ENCODE measurements around the gene USB1. TPM values are rescaled to one million over a fixed set of nuclear protein-coding genes. Genes with fewer than 3 reads are reported as not detected.

Gene USB1
- total RNA-seq, 1 experiment from 2014 or later: 91.2 TPM

DNA sequence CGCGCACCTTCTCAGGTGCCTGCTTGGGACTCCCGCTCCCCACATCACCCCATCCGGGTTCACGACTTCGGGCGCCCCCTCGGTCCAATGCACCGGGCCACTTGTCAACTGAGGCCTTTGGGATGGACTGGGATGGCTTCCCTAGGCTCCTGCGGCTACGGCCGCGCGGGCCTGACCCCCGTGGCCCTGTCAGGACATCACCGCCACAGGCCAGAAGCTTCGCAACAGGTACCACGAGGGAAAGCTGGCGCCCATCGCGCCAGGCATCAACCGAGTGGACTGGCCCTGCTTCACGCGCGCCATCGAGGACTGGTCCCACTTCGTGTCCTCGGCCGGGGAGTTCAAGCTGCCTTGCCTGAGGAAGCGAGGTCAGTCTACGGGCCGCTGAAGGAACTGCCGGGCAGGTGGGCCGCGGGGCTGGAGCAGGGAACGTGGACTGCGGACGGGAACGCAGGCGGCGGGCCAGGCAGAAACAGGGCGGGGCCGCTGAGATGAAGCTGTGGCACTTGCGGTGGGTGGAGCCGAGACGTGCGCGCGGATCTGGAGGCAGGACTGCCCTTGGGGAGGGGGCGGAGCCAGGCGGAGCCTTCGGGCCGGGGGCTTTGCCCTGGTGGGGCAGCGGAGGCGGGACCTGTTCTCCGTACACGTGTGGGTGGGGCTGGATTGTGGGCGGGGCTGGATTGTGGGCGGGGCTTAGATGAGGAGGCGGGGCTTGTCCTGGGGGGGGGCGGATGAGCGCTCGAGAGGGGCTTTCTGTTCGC is 16.6 kb upstream of the USB1 start:
- H3K27me3 Mint-ChIP-seq (ENCODE audit: insufficient read depth, unreplicated experiment): no peaks in the 10 kb centered on the region
- no peaks in the 10 kb centered on the region for H3K36me3 ChIP-seq (ENCODE audit: control insufficient read depth, insufficient read depth, low read length)
- peak in 1 of 2 experiments; percentile 42 for DNase-seq
- TF ChIP-seq, protein P1, sequence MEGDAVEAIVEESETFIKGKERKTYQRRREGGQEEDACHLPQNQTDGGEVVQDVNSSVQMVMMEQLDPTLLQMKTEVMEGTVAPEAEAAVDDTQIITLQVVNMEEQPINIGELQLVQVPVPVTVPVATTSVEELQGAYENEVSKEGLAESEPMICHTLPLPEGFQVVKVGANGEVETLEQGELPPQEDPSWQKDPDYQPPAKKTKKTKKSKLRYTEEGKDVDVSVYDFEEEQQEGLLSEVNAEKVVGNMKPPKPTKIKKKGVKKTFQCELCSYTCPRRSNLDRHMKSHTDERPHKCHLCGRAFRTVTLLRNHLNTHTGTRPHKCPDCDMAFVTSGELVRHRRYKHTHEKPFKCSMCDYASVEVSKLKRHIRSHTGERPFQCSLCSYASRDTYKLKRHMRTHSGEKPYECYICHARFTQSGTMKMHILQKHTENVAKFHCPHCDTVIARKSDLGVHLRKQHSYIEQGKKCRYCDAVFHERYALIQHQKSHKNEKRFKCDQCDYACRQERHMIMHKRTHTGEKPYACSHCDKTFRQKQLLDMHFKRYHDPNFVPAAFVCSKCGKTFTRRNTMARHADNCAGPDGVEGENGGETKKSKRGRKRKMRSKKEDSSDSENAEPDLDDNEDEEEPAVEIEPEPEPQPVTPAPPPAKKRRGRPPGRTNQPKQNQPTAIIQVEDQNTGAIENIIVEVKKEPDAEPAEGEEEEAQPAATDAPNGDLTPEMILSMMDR (IDR thresholded peaks at IDR 0.05; ENCODE audit: insufficient read depth in 1 of 2, low read depth in 1 of 2, low read length in 1 of 2, severe bottlenecking in 1 of 2, unreplicated experiment in 1 of 2): no peak
- H3K4me1 Mint-ChIP-seq (ENCODE audit: low read depth, unreplicated experiment): peaks cover 9% of the 10 kb centered on the region
- H3K9me3 ChIP-seq: no peaks in the 10 kb centered on the region
- no peaks in the 10 kb centered on the region for H3K9me3 Mint-ChIP-seq (ENCODE audit: unreplicated experiment)
- no TSS peak for BruUV-seq (replicated peaks)
- no peak overlapping the region for H3K27ac Mint-ChIP-seq (ENCODE audit: unreplicated experiment)
- H3K36me3 Mint-ChIP-seq (ENCODE audit: insufficient read depth, unreplicated experiment): no peaks in the 10 kb centered on the region
- CTCF ChIA-PET: no interaction called here
- no peak overlapping the region for H3K4me3 ChIP-seq (ENCODE audit: low read depth, low read length)
- intact Hi-C loops (cut with micrococcal nuclease; ENCODE audit: unreplicated experiment): loop anchor here (5.0 kb wide), 1 partner anchor 187 kb away; no protein-coding TSS in a partner anchor
- POLR2A ChIA-PET: no interaction called here
- H3K27me3 ChIP-seq (replicated peaks; ENCODE audit: control insufficient read depth, insufficient read depth, low read length): no peaks in the 10 kb centered on the region
- no peak overlapping the region for H3K4me3 Mint-ChIP-seq (ENCODE audit: unreplicated experiment)
- peaks cover 22% of the 10 kb centered on the region for H3K4me1 ChIP-seq

DNA sequence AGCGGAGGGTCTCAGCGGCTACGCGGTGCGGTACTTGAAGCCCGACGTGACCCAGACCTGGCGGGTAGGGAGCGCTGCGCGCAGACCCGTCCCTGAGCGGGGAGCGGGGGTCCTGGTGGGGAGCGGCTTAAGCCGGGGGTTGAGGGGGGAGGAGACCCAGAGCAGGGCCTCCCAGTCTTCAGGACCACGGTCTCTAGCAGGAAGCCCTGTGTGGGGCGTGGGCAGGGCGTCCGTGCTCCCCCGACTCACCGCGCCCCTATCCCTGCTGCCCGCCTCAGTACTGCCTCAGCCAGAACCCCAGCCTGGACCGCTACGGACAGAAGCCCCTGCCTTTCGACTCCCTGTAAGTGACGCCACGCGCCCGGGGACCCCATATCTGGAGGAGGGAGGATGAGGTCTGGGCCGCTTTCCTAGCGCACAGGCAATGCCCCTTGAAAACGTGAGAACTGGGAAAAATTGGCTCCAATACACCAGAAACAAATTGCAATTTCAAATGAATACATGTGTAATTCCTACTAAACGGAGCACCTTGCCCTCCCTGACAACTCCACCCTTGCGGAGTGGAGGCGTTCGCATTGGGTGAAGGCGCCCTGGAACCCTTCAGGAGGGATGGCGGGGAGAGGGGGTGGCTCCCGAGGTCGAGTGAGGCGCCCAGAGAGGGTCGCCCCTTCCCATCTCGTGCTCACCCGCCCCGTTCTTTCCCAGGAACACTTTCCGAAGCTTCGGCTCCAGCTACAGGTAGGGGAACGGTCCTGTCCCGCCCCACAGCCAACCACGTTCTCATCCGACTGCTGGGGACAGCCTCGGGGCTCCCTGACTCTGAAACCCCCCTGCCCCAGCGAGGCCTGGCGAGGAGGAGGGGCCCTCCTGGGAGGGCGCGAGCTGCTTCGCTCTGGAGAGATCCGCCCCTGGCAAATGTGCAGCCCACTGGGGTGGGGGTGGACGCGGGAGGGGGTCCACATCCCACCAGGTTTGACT is 15.7 kb upstream of the USB1 start:
- intact Hi-C loops (cut with micrococcal nuclease; ENCODE audit: unreplicated experiment): loop anchor here (5.0 kb wide), 1 partner anchor 188 kb away; no protein-coding TSS in a partner anchor
- Mint-ChIP-seq H3K27ac (ENCODE audit: unreplicated experiment) (peak overlapping the region; percentile 83), H3K36me3 (ENCODE audit: insufficient read depth, unreplicated experiment) (no peaks in the 10 kb centered on the region), H3K9me3 (ENCODE audit: unreplicated experiment) (no peaks in the 10 kb centered on the region), H3K4me1 (ENCODE audit: low read depth, unreplicated experiment) (peaks cover 7% of the 10 kb centered on the region), H3K27me3 (ENCODE audit: insufficient read depth, unreplicated experiment) (no peaks in the 10 kb centered on the region), H3K4me3 (ENCODE audit: unreplicated experiment) (no peak overlapping the region)
- H3K27me3 ChIP-seq (replicated peaks; ENCODE audit: control insufficient read depth, insufficient read depth, low read length): no peaks in the 10 kb centered on the region
- TF ChIP-seq, protein P1 (IDR thresholded peaks at IDR 0.05; ENCODE audit: insufficient read depth in 1 of 2, low read depth in 1 of 2, low read length in 1 of 2, severe bottlenecking in 1 of 2, unreplicated experiment in 1 of 2): no peak
- no peaks in the 10 kb centered on the region for H3K36me3 ChIP-seq (ENCODE audit: control insufficient read depth, insufficient read depth, low read length)
- peaks cover 22% of the 10 kb centered on the region for H3K4me1 ChIP-seq
- H3K9me3 ChIP-seq: no peaks in the 10 kb centered on the region
- ChIA-PET POLR2A (no interaction called here), CTCF (interaction anchor here (1.0 kb wide), 1 partner anchor 40 kb away, joined by 3 read pairs; no protein-coding TSS in a partner anchor)
- no peak overlapping the region for H3K4me3 ChIP-seq (ENCODE audit: low read depth, low read length)
- DNase-seq: peak; percentile 34 to 38
- no TSS peak for BruUV-seq (replicated peaks)

DNA sequence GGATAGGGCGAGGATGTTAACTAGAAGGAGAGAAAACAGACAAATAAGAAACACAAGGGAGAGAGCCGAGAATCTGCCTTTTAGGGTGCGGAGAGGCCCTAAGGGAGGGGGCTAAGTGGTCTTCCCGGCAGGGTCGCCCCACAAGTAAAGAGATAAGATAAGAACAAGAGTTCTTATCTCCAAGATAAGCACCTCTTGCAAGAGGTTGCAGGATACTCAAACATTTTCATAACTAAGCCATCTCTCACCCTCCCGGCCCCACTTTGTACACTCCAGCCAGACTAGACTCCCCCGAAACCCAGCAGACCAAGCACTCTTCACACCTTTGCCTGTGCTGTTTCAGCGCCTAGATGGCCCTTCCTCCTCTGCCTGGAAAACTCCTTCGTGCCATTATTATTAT is 15.0 kb upstream of the USB1 start:
- DNase-seq: peak; percentile 58 to 76
- Mint-ChIP-seq H3K4me3 (ENCODE audit: unreplicated experiment) (peak overlapping the region; percentile 4), H3K4me1 (ENCODE audit: low read depth, unreplicated experiment) (peaks cover 7% of the 10 kb centered on the region), H3K27ac (ENCODE audit: unreplicated experiment) (peak overlapping the region; percentile 83), H3K27me3 (ENCODE audit: insufficient read depth, unreplicated experiment) (no peaks in the 10 kb centered on the region), H3K36me3 (ENCODE audit: insufficient read depth, unreplicated experiment) (no peaks in the 10 kb centered on the region), H3K9me3 (ENCODE audit: unreplicated experiment) (no peaks in the 10 kb centered on the region)
- ChIA-PET CTCF (interaction anchor here (1.0 kb wide), 1 partner anchor 41 kb away, joined by 3 read pairs; no protein-coding TSS in a partner anchor), POLR2A (no interaction called here)
- Histone ChIP-seq H3K9me3 (no peaks in the 10 kb centered on the region), H3K4me1 (peaks cover 22% of the 10 kb centered on the region), H3K27me3 (replicated peaks; ENCODE audit: control insufficient read depth, insufficient read depth, low read length) (no peaks in the 10 kb centered on the region), H3K36me3 (ENCODE audit: control insufficient read depth, insufficient read depth, low read length) (no peaks in the 10 kb centered on the region), H3K4me3 (ENCODE audit: low read depth, low read length) (no peak overlapping the region)
- TF ChIP-seq, protein P1 (IDR thresholded peaks at IDR 0.05; ENCODE audit: insufficient read depth in 1 of 2, low read depth in 1 of 2, low read length in 1 of 2, severe bottlenecking in 1 of 2, unreplicated experiment in 1 of 2): no peak
- intact Hi-C loops (cut with micrococcal nuclease; ENCODE audit: unreplicated experiment): loop anchor here (5.0 kb wide), 1 partner anchor 189 kb away; no protein-coding TSS in a partner anchor
- BruUV-seq (replicated peaks): no TSS peak

Measured in Caco-2 (cell line).